Measurements from ENCODE around the gene CUL9. TPM values are rescaled to one million over a fixed set of nuclear protein-coding genes. Genes with fewer than 3 reads are reported as not detected.

The CUL9 gene
- total RNA-seq, 1 experiment from 2014 or later: 15.2 TPM

DNA sequence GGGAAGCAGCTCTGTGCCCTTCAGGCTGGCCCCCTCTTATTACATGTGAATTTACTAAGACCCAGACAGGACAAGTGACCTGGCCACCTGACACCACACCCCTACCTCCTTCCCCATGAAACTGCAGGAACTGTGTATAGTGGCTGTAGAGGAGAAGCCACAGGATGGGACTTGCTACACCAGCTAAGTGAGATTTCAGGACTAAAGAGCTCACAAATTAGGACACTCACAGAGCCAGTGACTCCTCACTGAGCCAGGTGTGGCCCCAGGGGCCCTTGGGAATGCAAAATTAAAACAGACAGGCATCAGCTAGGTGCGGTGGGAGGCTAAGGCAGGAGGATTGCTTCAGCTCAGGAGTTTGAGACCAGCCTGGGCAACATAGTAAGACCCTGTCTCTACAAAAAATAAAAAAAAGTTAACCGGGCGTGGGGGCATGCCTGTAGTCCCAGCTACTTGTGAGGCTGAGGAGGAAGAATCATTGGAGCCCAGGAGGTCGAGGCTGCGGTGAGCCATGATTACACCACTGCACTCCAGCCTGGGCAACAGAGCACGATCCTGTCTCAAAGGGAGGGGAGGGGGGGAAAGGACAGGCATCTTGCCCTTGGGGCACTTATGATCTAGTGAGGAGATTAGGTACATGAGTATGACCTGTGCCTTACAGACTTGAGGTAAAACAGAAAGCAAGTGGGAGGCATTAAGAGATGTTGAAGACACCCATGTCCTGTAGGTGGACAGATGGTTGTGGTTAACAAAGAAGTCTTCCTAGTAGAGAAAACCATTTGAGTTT, 34.1 kb upstream of the CUL9 start:
- Mint-ChIP-seq H3K9me3 (no peaks in the 10 kb centered on the region), H3K27ac (peak overlapping the region in 1 of 3 experiments; percentile 25; a peak in 2 of 7 replicates), H3K36me3 (ENCODE audit: insufficient read depth in 1 of 3, low read depth in 3 of 3) (peaks cover 10 to 32% (median 31%) of the 10 kb centered on the region in 3 experiments), H3K27me3 (ENCODE audit: low read depth) (no peaks in the 10 kb centered on the region), H3K4me1 (peaks cover 8% of the 10 kb centered on the region in 2 experiments), H3K4me3 (no peak overlapping the region)
- H4K91ac ChIP-seq (ENCODE audit: insufficient read length, low read depth, low read length): no peak overlapping the region
- H3K27ac ChIP-seq (ENCODE audit: insufficient read length, low read depth, low read length): no peak overlapping the region
- H3K4ac ChIP-seq (ENCODE audit: low read depth, low read length): no peak overlapping the region
- no peaks in the 10 kb centered on the region for H3K23me2 ChIP-seq (ENCODE audit: insufficient read length, low read depth, low read length, poor library complexity, severe bottlenecking)
- H3T11ph ChIP-seq (ENCODE audit: low read length): no peak overlapping the region
- TF ChIP-seq, protein P1, sequence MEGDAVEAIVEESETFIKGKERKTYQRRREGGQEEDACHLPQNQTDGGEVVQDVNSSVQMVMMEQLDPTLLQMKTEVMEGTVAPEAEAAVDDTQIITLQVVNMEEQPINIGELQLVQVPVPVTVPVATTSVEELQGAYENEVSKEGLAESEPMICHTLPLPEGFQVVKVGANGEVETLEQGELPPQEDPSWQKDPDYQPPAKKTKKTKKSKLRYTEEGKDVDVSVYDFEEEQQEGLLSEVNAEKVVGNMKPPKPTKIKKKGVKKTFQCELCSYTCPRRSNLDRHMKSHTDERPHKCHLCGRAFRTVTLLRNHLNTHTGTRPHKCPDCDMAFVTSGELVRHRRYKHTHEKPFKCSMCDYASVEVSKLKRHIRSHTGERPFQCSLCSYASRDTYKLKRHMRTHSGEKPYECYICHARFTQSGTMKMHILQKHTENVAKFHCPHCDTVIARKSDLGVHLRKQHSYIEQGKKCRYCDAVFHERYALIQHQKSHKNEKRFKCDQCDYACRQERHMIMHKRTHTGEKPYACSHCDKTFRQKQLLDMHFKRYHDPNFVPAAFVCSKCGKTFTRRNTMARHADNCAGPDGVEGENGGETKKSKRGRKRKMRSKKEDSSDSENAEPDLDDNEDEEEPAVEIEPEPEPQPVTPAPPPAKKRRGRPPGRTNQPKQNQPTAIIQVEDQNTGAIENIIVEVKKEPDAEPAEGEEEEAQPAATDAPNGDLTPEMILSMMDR (conservative IDR thresholded peaks at IDR 0.05): no peak
- H3K79me1 ChIP-seq (ENCODE audit: insufficient read depth, low read depth, low read length, poor library complexity, severe bottlenecking): no peaks in the 10 kb centered on the region
- H2AK5ac ChIP-seq (ENCODE audit: insufficient read length, low read length): no peak overlapping the region
- H3K14ac ChIP-seq (ENCODE audit: insufficient read depth, low read length): no peak overlapping the region
- H2AFZ ChIP-seq (ENCODE audit: low read length): no peak overlapping the region
- no peaks in the 10 kb centered on the region for H4K20me1 ChIP-seq (ENCODE audit: control insufficient read depth, insufficient read depth, insufficient read length)
- no peaks in the 10 kb centered on the region for H3K9me3 ChIP-seq (ENCODE audit: control insufficient read depth, low read depth, low read length)
- H2BK5ac ChIP-seq (ENCODE audit: insufficient read length, low read length): no peak overlapping the region
- no peak overlapping the region for H4K8ac ChIP-seq (replicated peaks; ENCODE audit: insufficient read length, low read depth, low read length)
- H2BK20ac ChIP-seq (ENCODE audit: low read depth, low read length, poor library complexity, severe bottlenecking): no peak overlapping the region
- H2BK120ac ChIP-seq (ENCODE audit: low read depth, low read length, poor library complexity, severe bottlenecking): no peak overlapping the region
- DNase-seq: no peak
- no peaks in the 10 kb centered on the region for H3K4me1 ChIP-seq (ENCODE audit: insufficient read depth, low read length)
- no peak overlapping the region for H3K18ac ChIP-seq (ENCODE audit: insufficient read length, low read depth, low read length)
- H2BK15ac ChIP-seq (ENCODE audit: low read depth, low read length): no peak overlapping the region
- H4K5ac ChIP-seq (ENCODE audit: insufficient read length, low read depth, low read length): no peak overlapping the region
- no peaks in the 10 kb centered on the region for H3K27me3 ChIP-seq (ENCODE audit: insufficient read depth, low read length)
- no CpG with 5 or more reads among the region's 6 CpGs for WGBS (ENCODE audit: extremely low coverage, insufficient read length, low lambda C conversion rate)
- H3K56ac ChIP-seq (ENCODE audit: insufficient read length, low read depth, low read length): no peak overlapping the region
- peak overlapping the region; percentile 9 for H3K9ac ChIP-seq (ENCODE audit: extremely low read depth, insufficient read length, low read length)
- no peaks in the 10 kb centered on the region for H3K79me2 ChIP-seq (ENCODE audit: insufficient read depth, low read length)
- no peak overlapping the region for H3K23ac ChIP-seq (ENCODE audit: insufficient read length, low read depth, low read length)
- no peak overlapping the region for H2BK12ac ChIP-seq (ENCODE audit: insufficient read length, low read depth, low read length)
- no peak overlapping the region for H3K4me2 ChIP-seq (ENCODE audit: insufficient read depth, insufficient read length, low read length)
